ENCODE measurements around the gene ATXN7L3.

ATXN7L3 gene

GRCh38 chr17:44197980-44198720 lies 1.5 kb downstream of the ATXN7L3 start:
- no peak for DNase-seq (ENCODE audit: insufficient read length, low spot score)
- no peak for FAIRE-seq
- TF ChIP-seq CTCF (IDR thresholded peaks at IDR 0.05; ENCODE audit: insufficient read depth, missing control alignments), result no peak

GRCh38 chr17:44197107-44197506 lies 2.6 kb downstream of the ATXN7L3 start:
- no peak for TF ChIP-seq CTCF (IDR thresholded peaks at IDR 0.05; ENCODE audit: insufficient read depth, missing control alignments)
- FAIRE-seq (no peak), DNase-seq (ENCODE audit: insufficient read length, low spot score) (no peak)

- TF ChIP-seq CTCF (IDR thresholded peaks at IDR 0.05; ENCODE audit: insufficient read depth, missing control alignments), result no peak
- no peak for FAIRE-seq
- DNase-seq (ENCODE audit: insufficient read length, low spot score), result no peak
Observed at GRCh38 chr17:44193326-44194084, 6.2 kb downstream of the ATXN7L3 start.

GRCh38 chr17:44192750-44193149 lies 6.9 kb downstream of the ATXN7L3 start:
- no peak for TF ChIP-seq CTCF (IDR thresholded peaks at IDR 0.05; ENCODE audit: insufficient read depth, missing control alignments)
- FAIRE-seq (no peak), DNase-seq (ENCODE audit: insufficient read length, low spot score) (no peak)

- no peak for TF ChIP-seq CTCF (IDR thresholded peaks at IDR 0.05; ENCODE audit: insufficient read depth, missing control alignments)
- FAIRE-seq (no peak), DNase-seq (ENCODE audit: insufficient read length, low spot score) (no peak)
Observed at GRCh38 chr17:44191941-44192496, 7.7 kb downstream of the ATXN7L3 start.

- no peak for FAIRE-seq
- TF ChIP-seq CTCF (IDR thresholded peaks at IDR 0.05; ENCODE audit: insufficient read depth, missing control alignments), result no peak
Observed at GRCh38 chr17:44191369-44191768, 8.3 kb downstream of the ATXN7L3 start.

More at GRCh38 chr17:44191369-44191768, 8.3 kb downstream of the ATXN7L3 start:
- no peak for DNase-seq (ENCODE audit: insufficient read length, low spot score)
